ENCODE measurements around the gene GNPNAT1. TPM values are rescaled to one million over a fixed set of nuclear protein-coding genes. Genes with fewer than 3 reads are reported as not detected.
A peak's percentile ranks its signal among the peaks of the same experiment; 100 is the strongest.

Gene GNPNAT1
- total RNA-seq, 1 donor from 2014 or later, result 37.7 TPM

- no peaks in the 10 kb centered on the region for H3K9me3 Mint-ChIP-seq (ENCODE audit: unreplicated experiment)
- H3K4me3 Mint-ChIP-seq (ENCODE audit: unreplicated experiment), result peak overlapping the region; percentile 97
- H3K27me3 ChIP-seq (ENCODE audit: insufficient read depth, low read length), result no peaks in the 10 kb centered on the region
- peaks cover 32% of the 10 kb centered on the region for H4K20me1 ChIP-seq (ENCODE audit: insufficient read depth, low read length)
- H3K36me3 Mint-ChIP-seq (ENCODE audit: low read depth, unreplicated experiment), result no peaks in the 10 kb centered on the region
- peak overlapping the region; percentile 90 for H3K27ac Mint-ChIP-seq (ENCODE audit: unreplicated experiment)
- H3K79me2 ChIP-seq (ENCODE audit: insufficient read depth, low read length), result peaks cover 56% of the 10 kb centered on the region
- peak overlapping the region; percentile 94 for H3K4me3 ChIP-seq (ENCODE audit: insufficient read depth, low read depth, low read length)
- H3K4me1 Mint-ChIP-seq (ENCODE audit: low read depth, unreplicated experiment), result peaks cover 7% of the 10 kb centered on the region
- H3K4me2 ChIP-seq (ENCODE audit: low read length), result peak overlapping the region; percentile 98
- TF ChIP-seq CTCF (IDR thresholded peaks at IDR 0.05; ENCODE audit: insufficient read depth, low read depth, low read length) (no peak), EZH2 (IDR thresholded peaks at IDR 0.05; ENCODE audit: insufficient read depth, low read length) (no peak)
- H3K4me1 ChIP-seq (ENCODE audit: insufficient read depth, low read length), result peaks cover 17% of the 10 kb centered on the region
- H3K36me3 ChIP-seq (ENCODE audit: insufficient read depth, low read length), result no peaks in the 10 kb centered on the region
- H3K27me3 Mint-ChIP-seq (ENCODE audit: low read depth, unreplicated experiment), result no peaks in the 10 kb centered on the region
- DNase-seq (ENCODE audit: low read depth) (no peak), FAIRE-seq (no peak)
- H2AFZ ChIP-seq (ENCODE audit: low read depth, low read length), result peak overlapping the region; percentile 81
- peak overlapping the region; percentile 87 for H3K27ac ChIP-seq (ENCODE audit: low read depth, low read length)
- H3K9ac ChIP-seq (ENCODE audit: low read length), result peak overlapping the region; percentile 92
- no peaks in the 10 kb centered on the region for H3K9me3 ChIP-seq (ENCODE audit: insufficient read depth, low read depth, low read length)
Observed at GRCh38 chr14:52790756-52791222, 618 bp downstream of the GNPNAT1 start.

GRCh38 chr14:52790011-52790755 is 1.2 kb downstream of the GNPNAT1 start:
- Mint-ChIP-seq H3K4me1 (ENCODE audit: low read depth, unreplicated experiment) (peaks cover 7% of the 10 kb centered on the region), H3K9me3 (ENCODE audit: unreplicated experiment) (no peaks in the 10 kb centered on the region)
- peaks cover 61% of the 10 kb centered on the region for H3K79me2 ChIP-seq (ENCODE audit: insufficient read depth, low read length)

More at GRCh38 chr14:52790011-52790755, 1.2 kb downstream of the GNPNAT1 start:
- H3K27ac Mint-ChIP-seq (ENCODE audit: unreplicated experiment), result peak overlapping the region; percentile 90
- no peaks in the 10 kb centered on the region for H3K36me3 ChIP-seq (ENCODE audit: insufficient read depth, low read length)
- DNase-seq (ENCODE audit: low read depth), result no peak
- H3K4me1 ChIP-seq (ENCODE audit: insufficient read depth, low read length), result peaks cover 17% of the 10 kb centered on the region
- H3K9ac ChIP-seq (ENCODE audit: low read length), result peak overlapping the region; percentile 92
- no peaks in the 10 kb centered on the region for H3K27me3 ChIP-seq (ENCODE audit: insufficient read depth, low read length)
- H4K20me1 ChIP-seq (ENCODE audit: insufficient read depth, low read length), result peaks cover 32% of the 10 kb centered on the region
- no peaks in the 10 kb centered on the region for H3K36me3 Mint-ChIP-seq (ENCODE audit: low read depth, unreplicated experiment)
- no peak for FAIRE-seq
- TF ChIP-seq EZH2 (IDR thresholded peaks at IDR 0.05; ENCODE audit: insufficient read depth, low read length) (no peak), CTCF (IDR thresholded peaks at IDR 0.05; ENCODE audit: insufficient read depth, low read depth, low read length) (no peak)
- H3K4me3 ChIP-seq (ENCODE audit: insufficient read depth, low read depth, low read length), result peak overlapping the region; percentile 94
- no peaks in the 10 kb centered on the region for H3K27me3 Mint-ChIP-seq (ENCODE audit: low read depth, unreplicated experiment)
- no peaks in the 10 kb centered on the region for H3K9me3 ChIP-seq (ENCODE audit: insufficient read depth, low read depth, low read length)
- peak overlapping the region; percentile 98 for H3K4me2 ChIP-seq (ENCODE audit: low read length)
- peak overlapping the region; percentile 97 for H3K4me3 Mint-ChIP-seq (ENCODE audit: unreplicated experiment)
- peak overlapping the region; percentile 81 for H2AFZ ChIP-seq (ENCODE audit: low read depth, low read length)
- peak overlapping the region; percentile 87 for H3K27ac ChIP-seq (ENCODE audit: low read depth, low read length)
